Peyer's patch (tissue), 4 donors: ENCODE measurements around the gene LYPD4. TPM values are rescaled to one million over a fixed set of nuclear protein-coding genes. Genes with fewer than 3 reads are reported as not detected.

Source experiments
- DNase-seq, 3 donors: peaks; one replicate each; pipeline ENCODE4 v3.0.0-alpha.2; 2017 to 2019
- H3K27ac ChIP-seq, 4 donors: fragments of 200-600 bp; sonication (generic); one replicate each; pipeline ENCODE4 v1.5.1; 2016 to 2019
- H3K27me3 ChIP-seq, 2 donors: fragments of 200-600 bp; sonication (generic); one replicate each; pipeline ENCODE4 v1.5.1; 2019
- H3K36me3 ChIP-seq, 3 donors: fragments of 200-600 bp; sonication (generic); one replicate each; pipeline ENCODE4 v1.5.1; 2016 to 2019
- H3K4me1 ChIP-seq, 4 donors: fragments of 200-600 bp; sonication (generic); one replicate each; pipeline ENCODE4 v1.5.1; 2016 to 2019
- H3K4me3 ChIP-seq, 4 donors: fragments of 200-600 bp; sonication (generic); 1 replicate in 3 of 4; 2 replicates in 1 of 4; pipeline ENCODE4 v1.5.1; 2016 to 2019; ENCODE audit warnings: mild to moderate bottlenecking in 1 of 4
- H3K9me3 ChIP-seq, 4 donors: fragments of 200-600 bp; sonication (generic); one replicate each; pipeline ENCODE4 v1.5.1; 2016 to 2019; ENCODE audit warnings: mild to moderate bottlenecking in 1 of 4
- CTCF ChIP-seq, 6 experiments: fragments of 450-650 bp in 4 of 6; fragments of 200-600 bp in 2 of 6; sonication (generic) in 1 of 6; IDR thresholded peaks; one replicate each; pipeline ENCODE4 v1.5.1; 2017 to 2019; ENCODE audit warnings: antibody characterized with exemption in 6 of 6, mild to moderate bottlenecking in 3 of 6, moderate library complexity in 1 of 6
- POLR2A ChIP-seq, 2 donors: fragments of 450-650 bp; IDR thresholded peaks; one replicate each; pipeline ENCODE4 v1.5.1; 2017; ENCODE audit warnings: antibody characterized with exemption in 2 of 2, mild to moderate bottlenecking in 2 of 2, moderate library complexity in 2 of 2
- total RNA-seq, 4 donors: library from RNA; depleted of rRNA; stranded (reverse); fragments of >200 nt; gene quantifications; one replicate each; pipeline ENCODE4 v1.1.0, GENCODE V29; 2016

Gene LYPD4
- total RNA-seq, 4 donors from 2014 or later, result not detected

- Histone ChIP-seq H3K27ac (peak overlapping the region in 2 of 4 donors; percentile 60 to 98), H3K36me3 (peaks cover 0 to 46% (median 0%) of the 10 kb centered on the region in 3 donors), H3K9me3 (no peaks in the 10 kb centered on the region), H3K4me1 (peaks cover 0 to 33% (median 19%) of the 10 kb centered on the region in 4 donors), H3K4me3 (no peak overlapping the region), H3K27me3 (no peaks in the 10 kb centered on the region)
- no peak for TF ChIP-seq POLR2A (IDR thresholded peaks at IDR 0.05)
- TF ChIP-seq CTCF (IDR thresholded peaks at IDR 0.05), result no peak
- no peak for DNase-seq
These were observed 44.4 kb upstream of the LYPD4 start for GRCh38 chr19:41888926-41889325.

GRCh38 chr19:41887711-41888382, 43.4 kb upstream of the LYPD4 start:
- Histone ChIP-seq H3K36me3 (peaks cover 0 to 40% (median 0%) of the 10 kb centered on the region in 3 donors), H3K9me3 (no peaks in the 10 kb centered on the region), H3K27me3 (no peaks in the 10 kb centered on the region), H3K4me1 (peaks cover 0 to 37% (median 19%) of the 10 kb centered on the region in 4 donors), H3K4me3 (peak overlapping the region; percentile 30 to 94 (median 35)), H3K27ac (peak overlapping the region; percentile 60 to 98 (median 80))
- TF ChIP-seq POLR2A (IDR thresholded peaks at IDR 0.05) (no peak), CTCF (IDR thresholded peaks at IDR 0.05) (peak; percentile 16 to 50 (median 36))
- peak; percentile 71 to 94 (median 90) for DNase-seq

- Histone ChIP-seq H3K27ac (peak overlapping the region; percentile 60 to 98 (median 80)), H3K4me3 (peak overlapping the region; percentile 31 to 94 (median 35)), H3K36me3 (peaks cover 0 to 32% (median 0%) of the 10 kb centered on the region in 3 donors), H3K4me1 (peaks cover 0 to 37% (median 21%) of the 10 kb centered on the region in 4 donors), H3K9me3 (no peaks in the 10 kb centered on the region), H3K27me3 (no peaks in the 10 kb centered on the region)
- no peak for TF ChIP-seq POLR2A (IDR thresholded peaks at IDR 0.05)
- DNase-seq, result peak in 2 of 3 donors; percentile 87 to 91
These were observed 42.6 kb upstream of the LYPD4 start for GRCh38 chr19:41886761-41887710.

- TF ChIP-seq POLR2A (IDR thresholded peaks at IDR 0.05) (peak; percentile 68 to 94), CTCF (IDR thresholded peaks at IDR 0.05) (peak in 3 of 6 experiments; percentile 8 to 41 (median 27))
- Histone ChIP-seq H3K4me1 (peaks cover 0 to 37% (median 25%) of the 10 kb centered on the region in 4 donors), H3K27ac (peak overlapping the region; percentile 89 to 98 (median 90)), H3K27me3 (no peaks in the 10 kb centered on the region), H3K36me3 (peaks cover 0 to 11% (median 0%) of the 10 kb centered on the region in 3 donors), H3K4me3 (peak overlapping the region; percentile 67 to 97 (median 88)), H3K9me3 (no peaks in the 10 kb centered on the region)
- DNase-seq, result peak; percentile 97 to 98 (median 97)
These were observed 39.6 kb upstream of the LYPD4 start for GRCh38 chr19:41883821-41884733.

- DNase-seq, result no peak
- H3K27me3 ChIP-seq, result no peaks in the 10 kb centered on the region
- TF ChIP-seq CTCF (IDR thresholded peaks at IDR 0.05) (no peak), POLR2A (IDR thresholded peaks at IDR 0.05) (no peak)
- H3K4me1 ChIP-seq, result peaks cover 0 to 37% (median 23%) of the 10 kb centered on the region in 4 donors
- no peaks in the 10 kb centered on the region for H3K9me3 ChIP-seq
- H3K4me3 ChIP-seq, result peak overlapping the region; percentile 67 to 97 (median 88)
- H3K27ac ChIP-seq, result peak overlapping the region; percentile 89 to 98 (median 90)
- peaks cover 0 to 5% (median 0%) of the 10 kb centered on the region in 3 donors for H3K36me3 ChIP-seq
These were observed 39.0 kb upstream of the LYPD4 start for GRCh38 chr19:41883463-41883820.
